Suppressor macrophage treated with lipopolysaccharide for 1 hour (primary cell): ENCODE results near the gene KPNA1.
"Not testable (repeated sequence)": the region's sequence is repeated elsewhere in the genome, so short reads cannot be mapped to it uniquely, and the experiment has no call there.

Experiments used
- DNase-seq, 3 donors: peaks; one replicate each; pipeline ENCODE4 v3.0.0-alpha.2; 2020 to 2022

Gene KPNA1

GRCh38 chr3:122519693-122520092 lies 5.0 kb upstream of the KPNA1 start:
- DNase-seq: peak in 1 of 3 donors; percentile 28

- no peak for DNase-seq
Observed at GRCh38 chr3:122516846-122517360, 2.2 kb upstream of the KPNA1 start.

GRCh38 chr3:122515870-122516269 lies 1.1 kb upstream of the KPNA1 start:
- no peak for DNase-seq

- no peak for DNase-seq
Observed at GRCh38 chr3:122515020-122515468, 305 bp upstream of the KPNA1 start.

GRCh38 chr3:122513386-122514122 lies 1.2 kb downstream of the KPNA1 start:
- no peak for DNase-seq

- DNase-seq: no peak
Observed at GRCh38 chr3:122512284-122512683, 2.5 kb downstream of the KPNA1 start.

- peak in 1 of 3 donors; percentile 19 for DNase-seq
Observed at GRCh38 chr3:122510878-122511535, 3.7 kb downstream of the KPNA1 start.

- not testable (repeated sequence) for DNase-seq
Observed at GRCh38 chr3:122508944-122509343, 5.8 kb downstream of the KPNA1 start.

- no peak for DNase-seq
Observed at GRCh38 chr3:122508135-122508914, 6.4 kb downstream of the KPNA1 start.

- no peak for DNase-seq
Observed at GRCh38 chr3:122506450-122506849, 8.3 kb downstream of the KPNA1 start.

GRCh38 chr3:122505676-122506075 lies 9.1 kb downstream of the KPNA1 start:
- no peak for DNase-seq

- DNase-seq: peak in 2 of 3 donors; percentile 39 to 65
Observed at GRCh38 chr3:122502941-122503340, 11.8 kb downstream of the KPNA1 start.

- DNase-seq: no peak
Observed at GRCh38 chr3:122502139-122502538, 12.6 kb downstream of the KPNA1 start.

- DNase-seq: not testable (repeated sequence)
Observed at GRCh38 chr3:122500964-122501363, 13.8 kb downstream of the KPNA1 start.

- DNase-seq: no peak
Observed at GRCh38 chr3:122498152-122498551, 16.6 kb downstream of the KPNA1 start.

- DNase-seq: peak; percentile 75 to 91 (median 90)
Observed at GRCh38 chr3:122497425-122497824, 17.3 kb downstream of the KPNA1 start.

- no peak for DNase-seq
Observed at GRCh38 chr3:122496508-122496907, 18.2 kb downstream of the KPNA1 start.

- no peak for DNase-seq
Observed at GRCh38 chr3:122493296-122493695, 21.4 kb downstream of the KPNA1 start.

- no peak for DNase-seq
Observed at GRCh38 chr3:122488262-122488973, 26.3 kb downstream of the KPNA1 start.

GRCh38 chr3:122484985-122485384 lies 29.8 kb downstream of the KPNA1 start:
- peak in 2 of 3 donors; percentile 11 to 35 for DNase-seq

GRCh38 chr3:122481390-122481789 lies 33.3 kb downstream of the KPNA1 start:
- DNase-seq: no peak

- DNase-seq: no peak
Observed at GRCh38 chr3:122476532-122476931, 38.2 kb downstream of the KPNA1 start.

GRCh38 chr3:122475316-122475715 lies 39.4 kb downstream of the KPNA1 start:
- DNase-seq: no peak
